PFSK-1 (cell line): ENCODE results near the gene SLC6A12.

Experiments used
- FOXP2 ChIP-seq: optimal IDR thresholded peaks from 2 replicates; pipeline ENCODE3; 2011; ENCODE audit warnings: borderline replicate concordance, control low read depth, inconsistent platforms; ENCODE audit not compliant: insufficient read depth; ENCODE audit errors: extremely low read length, extremely low read depth
- POLR2AphosphoS5 ChIP-seq: IDR thresholded peaks from 2 replicates; pipeline ENCODE4 v1.6.1; 2012; ENCODE audit warnings: low read depth, mild to moderate bottlenecking, control low read depth, low read length, moderate library complexity
- REST ChIP-seq, 2 experiments: IDR thresholded peaks; 2 replicates each; pipeline versions ENCODE4 v1.6.1 to v1.8.0; 2011 to 2012; ENCODE audit warnings: low read depth in 2 of 2, low read length in 2 of 2, control low read depth in 1 of 2, inconsistent platforms in 1 of 2, mild to moderate bottlenecking in 1 of 2, moderate library complexity in 1 of 2; ENCODE audit not compliant: insufficient read depth in 1 of 2
- SIN3A ChIP-seq: IDR thresholded peaks from 2 replicates; pipeline ENCODE4 v1.6.1; 2012; ENCODE audit warnings: mild to moderate bottlenecking, low read length, moderate library complexity, borderline replicate concordance; ENCODE audit not compliant: insufficient read depth
- TAF1 ChIP-seq: IDR thresholded peaks from 2 replicates; pipeline ENCODE4 v1.6.1; 2012; ENCODE audit warnings: low read length, control low read depth, borderline replicate concordance; ENCODE audit not compliant: insufficient read depth

Gene SLC6A12

GRCh38 chr12:224330-224729, 10.4 kb upstream of the SLC6A12 start:
- TF ChIP-seq FOXP2 (no peak), POLR2AphosphoS5 (no peak), REST (IDR thresholded peaks at IDR 0.05; ENCODE audit: insufficient read depth in 1 of 2, low read depth in 2 of 2, low read length in 2 of 2) (no peak), TAF1 (no peak), SIN3A (no peak)

- TF ChIP-seq REST (IDR thresholded peaks at IDR 0.05; ENCODE audit: insufficient read depth in 1 of 2, low read depth in 2 of 2, low read length in 2 of 2) (no peak), POLR2AphosphoS5 (no peak), SIN3A (no peak), FOXP2 (no peak), TAF1 (no peak)
These were observed 9.9 kb upstream of the SLC6A12 start for GRCh38 chr12:223841-224240.

- TF ChIP-seq SIN3A, result no peak
- no peak for TF ChIP-seq REST (IDR thresholded peaks at IDR 0.05; ENCODE audit: insufficient read depth in 1 of 2, low read depth in 2 of 2, low read length in 2 of 2)
- no peak for TF ChIP-seq FOXP2
- no peak for TF ChIP-seq TAF1
- TF ChIP-seq POLR2AphosphoS5, result no peak
These were observed 7.8 kb upstream of the SLC6A12 start for GRCh38 chr12:221736-222135.

GRCh38 chr12:220946-221550, 7.1 kb upstream of the SLC6A12 start:
- TF ChIP-seq REST (IDR thresholded peaks at IDR 0.05; ENCODE audit: insufficient read depth in 1 of 2, low read depth in 2 of 2, low read length in 2 of 2) (no peak), FOXP2 (no peak), POLR2AphosphoS5 (no peak), SIN3A (no peak), TAF1 (no peak)

- TF ChIP-seq TAF1 (no peak), POLR2AphosphoS5 (no peak), FOXP2 (no peak), SIN3A (no peak), REST (IDR thresholded peaks at IDR 0.05; ENCODE audit: insufficient read depth in 1 of 2, low read depth in 2 of 2, low read length in 2 of 2) (no peak)
These were observed 6.5 kb upstream of the SLC6A12 start for GRCh38 chr12:220491-220890.
